GM08714 (cell line): Measurements from ENCODE around the gene ZNRF4.
"Not testable (repeated sequence)": the region's sequence is repeated elsewhere in the genome, so short reads cannot be mapped to it uniquely, and the experiment has no call there.

ENCODE experiments used
- H3K4me3 ChIP-seq: fragments of 200-500 bp; sonication (Bioruptor generic); 2 replicates; pipeline ENCODE4 v1.5.1; 2014; ENCODE audit warnings: mild to moderate bottlenecking, low read length, inconsistent platforms
- ZNF274 ChIP-seq: IDR thresholded peaks from 2 replicates; pipeline ENCODE4 v1.6.1; 2012; ENCODE audit warnings: mild to moderate bottlenecking, low read depth, low read length

ZNRF4 gene

GRCh38 chr19:5455367-5456129 is at the start of gene ZNRF4:
Gene ZNRF4 (plus strand): TSS chr19:5455417. CDS start chr19:5455492, 75 bp downstream.
- H3K4me3 ChIP-seq = no peak within 1 kb of the TSS
- no peak for TF ChIP-seq ZNF274

GRCh38 chr19:5406198-5406597 is 49.0 kb upstream of the ZNRF4 start:
- H3K4me3 ChIP-seq = not testable (repeated sequence)

DNA sequence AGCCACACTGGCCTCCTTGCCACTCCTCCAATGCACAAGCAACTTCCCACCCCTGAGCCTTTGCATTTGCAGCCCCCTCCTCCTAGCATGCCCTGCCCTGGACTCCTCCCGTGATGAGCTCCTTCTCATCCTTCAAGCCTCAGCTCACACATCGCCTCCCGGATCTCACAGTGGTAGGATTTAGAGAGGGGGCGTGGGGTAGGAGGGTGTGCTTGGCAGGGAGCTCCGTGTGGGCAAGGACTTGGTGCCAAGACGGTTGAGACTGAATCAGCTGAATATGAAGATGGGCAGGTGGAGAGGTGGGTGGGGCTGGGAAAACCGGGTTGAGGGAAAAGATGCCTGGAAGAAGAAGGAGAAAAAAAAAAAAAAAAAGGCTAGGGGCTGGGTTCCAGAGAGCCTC is 48.4 kb upstream of the ZNRF4 start:
- no peak for TF ChIP-seq ZNF274
- H3K4me3 ChIP-seq = no peak overlapping the region

DNA sequence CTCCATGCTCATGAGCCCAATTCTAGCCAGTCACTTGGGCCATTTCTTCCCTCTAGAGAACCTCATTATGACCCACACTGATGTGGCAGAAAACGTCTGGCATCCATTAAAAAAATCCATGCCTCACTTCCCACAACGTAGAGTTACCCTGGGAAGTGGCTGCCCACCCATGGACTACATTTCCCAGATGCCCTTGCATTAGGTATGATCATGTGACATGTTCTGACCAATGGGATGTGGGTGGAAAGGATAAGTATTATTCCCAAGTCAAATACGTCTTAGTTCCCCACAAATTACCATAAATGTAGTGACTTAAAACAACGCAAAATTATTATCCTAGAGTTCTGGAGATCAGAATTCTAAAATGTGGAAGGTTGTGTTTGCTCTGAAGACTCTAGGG is 47.9 kb upstream of the ZNRF4 start:
- no peak for TF ChIP-seq ZNF274
- H3K4me3 ChIP-seq = no peak overlapping the region

DNA sequence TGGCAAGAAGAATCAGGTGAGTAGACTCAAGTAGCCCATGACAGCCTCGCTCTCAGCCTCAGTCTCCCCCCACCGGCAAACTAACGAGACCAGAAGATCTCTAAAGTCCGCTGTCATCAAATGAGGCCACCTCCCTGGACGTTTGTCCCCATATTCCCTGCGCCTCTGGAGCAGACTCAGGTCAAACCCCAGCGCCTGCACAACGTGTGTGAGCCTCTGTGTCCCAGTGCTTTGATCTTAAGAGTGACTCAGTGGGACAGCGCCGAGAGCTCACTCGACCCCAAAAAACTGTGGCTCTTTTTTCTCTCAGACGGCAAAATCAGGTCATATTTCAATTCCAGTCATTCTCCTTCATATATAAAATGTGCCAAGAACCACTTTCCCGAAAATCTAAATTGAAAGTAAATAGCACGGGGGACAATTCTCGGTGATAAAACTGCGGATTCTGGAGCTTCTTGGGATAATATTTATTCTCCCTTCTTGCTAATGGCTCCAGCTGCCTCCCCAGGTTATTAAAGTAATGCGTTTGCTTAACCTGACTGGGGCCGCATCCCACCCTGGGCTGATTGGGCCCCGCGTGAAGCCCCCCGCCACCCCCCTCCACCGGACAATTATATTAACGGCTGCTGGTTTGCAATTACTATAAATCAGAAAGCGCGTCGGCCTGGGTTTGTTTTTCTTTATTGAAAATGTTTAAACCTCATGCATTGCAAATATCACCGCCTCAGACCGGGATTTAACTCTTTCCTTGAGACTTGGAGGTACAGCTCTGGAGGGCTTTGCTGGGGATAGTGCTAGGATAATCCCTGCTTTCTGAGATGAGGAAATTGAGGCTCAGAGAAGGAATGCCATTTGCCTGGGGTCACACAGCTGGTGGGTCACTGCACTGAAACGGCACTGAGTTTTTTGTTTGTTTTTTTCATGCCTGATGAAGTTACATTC is 37.5 kb upstream of the ZNRF4 start:
- no peak overlapping the region for H3K4me3 ChIP-seq
- TF ChIP-seq ZNF274 = no peak

DNA sequence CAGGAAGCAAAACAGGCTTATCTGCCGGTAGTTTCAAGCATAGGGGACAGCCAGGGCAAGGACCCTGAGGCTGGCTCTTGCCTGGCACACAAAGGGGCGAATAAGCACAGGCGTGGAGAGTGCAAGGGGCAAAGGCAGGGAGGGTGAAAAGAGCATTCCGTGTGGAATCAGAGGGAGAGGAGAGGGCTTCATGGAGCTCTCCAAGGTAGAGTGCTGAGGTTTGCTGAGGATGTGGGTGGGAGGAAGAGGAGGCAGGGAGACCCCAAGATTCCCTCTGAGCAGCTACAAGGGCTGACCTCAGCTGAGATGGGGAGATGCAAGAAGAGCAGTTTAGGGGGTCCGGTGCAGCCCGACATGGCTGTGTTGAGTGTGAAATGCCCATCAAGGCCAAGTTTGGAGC is 36.5 kb upstream of the ZNRF4 start:
- no peak overlapping the region for H3K4me3 ChIP-seq
- no peak for TF ChIP-seq ZNF274

GRCh38 chr19:5420953-5421352 is 34.3 kb upstream of the ZNRF4 start:
- no peak for TF ChIP-seq ZNF274
- no peak overlapping the region for H3K4me3 ChIP-seq

GRCh38 chr19:5423567-5424125 is 31.6 kb upstream of the ZNRF4 start:
- no peak overlapping the region for H3K4me3 ChIP-seq
- TF ChIP-seq ZNF274 = no peak

DNA sequence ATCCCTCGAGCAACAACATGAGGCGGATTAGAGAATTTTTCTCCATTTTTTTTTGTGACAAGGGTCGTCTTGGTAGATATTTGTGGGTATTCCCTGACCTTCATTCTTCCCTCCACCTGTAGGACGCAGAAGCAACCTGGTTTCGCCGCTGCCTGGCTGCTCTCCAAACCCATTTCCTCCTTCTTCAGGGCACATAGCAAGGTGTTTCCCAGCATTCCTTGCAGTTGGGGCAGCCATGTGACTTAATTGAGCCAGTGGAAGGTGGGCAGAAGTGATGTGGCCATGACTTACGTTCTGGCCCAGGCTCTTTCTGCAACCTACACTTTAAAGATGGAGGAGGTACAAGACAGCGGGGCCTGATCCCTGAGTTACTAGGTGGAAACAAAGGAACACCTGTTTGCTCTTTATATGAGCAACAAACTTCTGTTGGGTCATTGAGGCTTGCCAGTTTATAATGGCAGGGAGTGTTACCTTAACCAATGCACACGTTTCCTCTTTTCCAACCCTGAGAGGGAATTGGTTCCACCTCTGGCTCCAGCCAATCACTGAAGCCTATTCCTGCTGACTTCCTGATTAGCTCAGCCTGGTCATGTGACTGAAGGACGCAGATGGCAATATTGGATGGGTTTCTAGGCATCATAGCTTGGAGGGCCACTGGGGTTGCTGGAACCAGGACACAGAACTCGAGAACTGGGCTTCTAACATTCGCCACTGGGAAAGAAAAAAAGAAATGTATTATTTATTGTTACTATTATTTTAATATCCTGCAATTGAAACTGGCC is 30.8 kb upstream of the ZNRF4 start:
- no peak for TF ChIP-seq ZNF274
- H3K4me3 ChIP-seq = no peak overlapping the region

DNA sequence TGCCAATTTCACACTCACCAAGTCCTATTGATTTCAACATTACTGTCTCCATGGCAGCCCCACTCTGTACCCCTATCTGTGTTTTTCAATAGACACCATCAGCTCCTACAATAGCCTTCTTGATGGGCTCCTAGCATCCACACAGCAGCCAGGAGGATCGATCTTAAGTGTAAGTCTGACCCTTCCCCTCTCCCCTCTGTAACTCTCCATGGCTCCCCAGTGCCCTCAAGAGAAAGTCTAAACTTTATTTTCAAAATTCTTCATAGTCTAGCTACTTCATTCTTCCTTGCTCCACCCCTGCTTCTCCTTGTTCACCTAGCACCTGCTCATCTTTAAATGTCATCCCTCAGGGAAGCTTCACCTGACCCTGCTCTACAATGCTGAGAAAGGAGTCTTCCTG is 30.0 kb upstream of the ZNRF4 start:
- H3K4me3 ChIP-seq = no peak overlapping the region
- TF ChIP-seq ZNF274 = no peak

DNA sequence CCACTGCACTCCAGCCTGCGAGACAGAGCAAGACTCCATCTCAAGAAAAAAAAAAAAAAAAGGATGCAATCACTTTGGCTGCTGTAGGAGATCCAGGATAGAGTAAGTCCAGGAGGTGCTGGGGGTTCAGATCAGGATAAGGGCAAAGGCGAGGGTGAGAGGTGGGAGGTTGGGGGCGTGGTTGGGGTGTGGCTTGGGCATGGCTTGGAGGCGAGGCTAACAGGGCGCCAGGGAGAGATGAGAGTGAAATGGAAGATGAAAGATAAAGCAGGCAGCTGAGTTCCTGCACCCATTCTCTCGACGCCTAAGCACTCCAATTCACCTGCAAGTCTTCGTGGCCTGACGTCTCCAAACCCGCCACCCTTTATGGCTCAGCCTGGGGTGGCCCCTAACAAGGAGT is 25.0 kb upstream of the ZNRF4 start:
- no peak for TF ChIP-seq ZNF274
- no peak overlapping the region for H3K4me3 ChIP-seq

DNA sequence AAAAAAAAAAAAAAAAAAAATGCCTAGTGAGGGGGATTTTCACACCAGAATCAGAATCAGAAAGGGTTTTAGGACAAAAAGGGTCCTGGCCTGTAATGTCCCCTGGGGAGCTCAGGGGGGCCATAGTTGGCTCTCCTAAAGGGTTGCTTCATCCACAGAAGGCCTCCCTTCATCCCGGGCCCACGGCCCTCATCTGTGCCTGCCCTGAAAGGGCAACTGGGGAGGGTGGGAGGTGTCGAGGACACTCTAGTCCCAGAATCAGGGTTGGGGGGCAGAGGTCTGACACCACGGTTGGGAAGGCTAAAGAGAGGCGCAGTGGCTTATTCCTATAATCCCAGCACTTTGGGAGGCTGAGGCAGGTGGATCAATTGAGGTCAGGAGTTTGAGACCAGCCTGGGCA is 22.5 kb upstream of the ZNRF4 start:
- no peak for TF ChIP-seq ZNF274
- no peak overlapping the region for H3K4me3 ChIP-seq

GRCh38 chr19:5434351-5434917 is 20.8 kb upstream of the ZNRF4 start:
- no peak overlapping the region for H3K4me3 ChIP-seq
- no peak for TF ChIP-seq ZNF274

GRCh38 chr19:5434970-5435641 is 20.1 kb upstream of the ZNRF4 start:
- H3K4me3 ChIP-seq = no peak overlapping the region
- TF ChIP-seq ZNF274 = no peak
